BE2C (cell line): Measurements from ENCODE around the gene HOXC10.

Experiments
- DNase-seq: peaks from one replicate; pipeline ENCODE4 v3.0.0-alpha.2; 2020
- H3K27me3 ChIP-seq: fragments of 250-450 bp; sonication (Bioruptor Pico); 2 replicates; pipeline ENCODE4 v1.5.1; 2020; ENCODE audit warnings: mild to moderate bottlenecking
- H3K36me3 ChIP-seq: fragments of 250-450 bp; sonication (Bioruptor Pico); 2 replicates; pipeline ENCODE4 v1.5.1; 2020; ENCODE audit warnings: mild to moderate bottlenecking
- H3K4me1 ChIP-seq: fragments of 250-450 bp; sonication (Bioruptor Pico); 2 replicates; pipeline ENCODE4 v1.5.1; 2020
- H3K4me3 ChIP-seq: 2 replicates; pipeline ENCODE4 v1.5.1; 2011; ENCODE audit warnings: low read depth, low read length
- H3K9me3 ChIP-seq: fragments of 250-450 bp; sonication (Bioruptor Pico); 2 replicates; pipeline ENCODE4 v1.5.1; 2020
- CTCF ChIP-seq: IDR thresholded peaks from 2 replicates; pipeline ENCODE4 v1.5.1; 2012; ENCODE audit warnings: mild to moderate bottlenecking, low read depth, low read length

Gene HOXC10

GRCh38 chr12:54004063-54004840, 19.3 kb downstream of the HOXC10 start:
- H3K4me3 ChIP-seq = no peak overlapping the region
- no peaks in the 10 kb centered on the region for H3K27me3 ChIP-seq

GRCh38 chr12:54004841-54005530, 20.0 kb downstream of the HOXC10 start:
- Histone ChIP-seq H3K27me3 (no peaks in the 10 kb centered on the region), H3K9me3 (no peaks in the 10 kb centered on the region), H3K36me3 (no peaks in the 10 kb centered on the region), H3K4me1 (peaks cover 20% of the 10 kb centered on the region), H3K4me3 (no peak overlapping the region)
- no peak for TF ChIP-seq CTCF
- DNase-seq = no peak

More at GRCh38 chr12:54004063-54004840, 19.3 kb downstream of the HOXC10 start:
- 0 out of 2 replicates have a peak, but pooled peaks have one; percentile 8 for TF ChIP-seq CTCF
- Histone ChIP-seq H3K9me3 (no peaks in the 10 kb centered on the region), H3K36me3 (no peaks in the 10 kb centered on the region), H3K4me1 (peaks cover 20% of the 10 kb centered on the region)
- no peak for DNase-seq

- no peaks in the 10 kb centered on the region for H3K27me3 ChIP-seq
- H3K9me3 ChIP-seq = no peaks in the 10 kb centered on the region
- TF ChIP-seq CTCF = no peak
- peak overlapping the region; percentile 3; the same call in 1 of the 2 replicates for H3K4me3 ChIP-seq
- no peak for DNase-seq
- H3K36me3 ChIP-seq = no peaks in the 10 kb centered on the region
- peaks cover 20% of the 10 kb centered on the region for H3K4me1 ChIP-seq
Observed at GRCh38 chr12:54005531-54005852, 20.5 kb downstream of the HOXC10 start.

GRCh38 chr12:54005853-54006558, 21.1 kb downstream of the HOXC10 start:
- H3K9me3 ChIP-seq = no peaks in the 10 kb centered on the region
- DNase-seq = peak; percentile 87
- H3K36me3 ChIP-seq = no peaks in the 10 kb centered on the region
- TF ChIP-seq CTCF = peak; percentile 85
- peak overlapping the region; percentile 36 for H3K4me3 ChIP-seq
- no peaks in the 10 kb centered on the region for H3K27me3 ChIP-seq
- peaks cover 20% of the 10 kb centered on the region for H3K4me1 ChIP-seq

- H3K36me3 ChIP-seq = no peaks in the 10 kb centered on the region
- no peaks in the 10 kb centered on the region for H3K27me3 ChIP-seq
- H3K9me3 ChIP-seq = no peaks in the 10 kb centered on the region
- DNase-seq = no peak
- TF ChIP-seq CTCF = no peak
- peak overlapping the region; percentile 36; the same call in 1 of the 2 replicates for H3K4me3 ChIP-seq
- H3K4me1 ChIP-seq = peaks cover 20% of the 10 kb centered on the region
Observed at GRCh38 chr12:54006559-54007220, 21.7 kb downstream of the HOXC10 start.
